GOT3 (cell line): ENCODE results near the gene GNG13.
"Not testable (repeated sequence)": the region's sequence is repeated elsewhere in the genome, so short reads cannot be mapped to it uniquely, and the experiment has no call there.

Experiments used
- DNase-seq: peaks from one replicate; lab custom pipeline; 2025; ENCODE audit warnings: mixed read lengths; lab: John Stamatoyannopoulos, UW

The GNG13 gene

DNA sequence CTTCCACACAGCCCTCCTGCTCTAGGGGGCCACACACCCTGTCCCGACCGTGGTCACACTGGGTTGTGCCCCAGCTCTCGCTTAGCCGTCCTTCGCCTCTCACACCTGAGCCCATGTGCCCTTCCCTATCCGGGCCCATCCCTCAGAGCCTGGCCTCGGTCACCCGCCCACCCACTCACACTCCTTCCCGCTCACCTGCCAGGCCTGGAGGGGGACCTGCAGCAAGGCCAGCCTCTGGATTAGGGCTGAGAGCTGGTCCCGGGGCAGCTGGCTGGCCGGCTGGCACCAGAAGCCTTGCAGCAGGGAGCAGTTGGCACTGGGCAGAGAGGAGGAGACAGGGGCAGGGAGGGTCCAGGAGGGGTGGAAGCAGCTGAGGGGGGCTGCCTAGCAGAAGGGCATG, 22.1 kb downstream of the GNG13 start:
- DNase-seq, result no peak

GRCh38 chr16:777826-778225, 22.7 kb downstream of the GNG13 start:
- DNase-seq, result no peak

DNA sequence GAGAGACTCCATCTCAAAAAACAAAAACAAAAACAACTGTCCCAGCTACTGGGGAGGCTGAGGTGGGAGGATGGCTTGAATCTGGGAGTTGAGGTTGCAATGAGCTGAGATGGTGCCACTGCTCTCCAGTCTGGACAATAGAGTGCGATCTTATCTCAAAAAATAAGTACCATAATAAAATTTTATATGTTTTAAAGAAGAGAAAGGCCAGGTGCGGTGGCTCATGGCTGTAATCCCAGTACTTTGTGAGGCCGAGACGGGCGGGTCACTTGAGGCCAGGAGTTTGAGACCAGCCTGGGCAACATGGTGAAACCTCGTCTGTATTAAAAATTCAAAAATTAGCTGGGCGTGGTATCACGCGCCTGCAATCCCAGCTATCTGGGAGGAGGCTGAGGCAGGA, 23.7 kb downstream of the GNG13 start:
- no peak for DNase-seq

DNA sequence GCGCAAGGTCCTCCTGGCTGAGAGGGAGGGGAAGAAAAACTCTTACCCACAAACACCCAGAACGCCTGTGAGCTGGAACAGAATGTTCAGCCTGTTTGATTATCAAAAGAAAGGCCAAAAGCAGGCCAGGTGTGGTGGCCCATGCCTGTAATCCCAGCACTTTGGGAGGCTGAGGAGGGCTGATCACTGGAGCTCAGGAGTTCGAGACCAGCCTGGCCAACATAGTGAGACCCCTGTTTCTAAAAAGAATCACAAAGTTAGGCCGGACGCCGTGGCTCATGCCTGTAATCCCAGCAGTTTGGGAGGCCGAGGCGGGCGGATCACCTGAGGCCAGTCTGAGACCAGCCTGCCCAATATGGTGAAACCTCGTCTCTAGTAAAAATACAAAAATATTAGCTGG, 24.2 kb downstream of the GNG13 start:
- not testable (repeated sequence) for DNase-seq

DNA sequence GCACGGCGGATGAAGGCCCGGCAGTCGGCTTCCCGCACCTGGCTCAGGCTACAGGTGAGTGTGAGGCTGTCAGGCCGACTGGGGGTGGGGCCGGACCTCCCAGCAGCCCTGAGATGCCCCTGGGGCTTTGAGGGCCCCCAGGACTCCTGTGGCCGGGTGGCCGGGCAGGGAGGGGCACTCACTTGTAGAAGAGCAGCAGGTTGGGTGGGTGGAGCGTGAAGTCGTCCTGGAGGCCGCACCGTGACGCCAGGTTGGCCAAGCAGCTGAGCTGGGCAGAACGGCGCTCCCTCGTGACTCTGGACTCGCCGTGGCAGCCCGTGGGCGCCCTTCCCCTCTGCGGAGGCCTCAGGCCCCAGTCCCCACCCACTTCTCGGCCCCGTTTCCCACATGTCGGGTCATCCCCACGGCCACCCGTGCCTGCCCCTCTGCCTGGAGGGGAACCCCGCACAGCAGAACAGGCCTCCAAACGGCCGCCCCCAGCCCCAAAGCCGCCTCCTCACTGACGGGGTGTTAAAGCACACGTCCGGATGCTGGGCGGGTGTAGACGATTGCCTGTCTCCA, 25.2 kb downstream of the GNG13 start:
- DNase-seq, result no peak

GRCh38 chr16:774086-775001, 26.2 kb downstream of the GNG13 start:
- no peak for DNase-seq

DNA sequence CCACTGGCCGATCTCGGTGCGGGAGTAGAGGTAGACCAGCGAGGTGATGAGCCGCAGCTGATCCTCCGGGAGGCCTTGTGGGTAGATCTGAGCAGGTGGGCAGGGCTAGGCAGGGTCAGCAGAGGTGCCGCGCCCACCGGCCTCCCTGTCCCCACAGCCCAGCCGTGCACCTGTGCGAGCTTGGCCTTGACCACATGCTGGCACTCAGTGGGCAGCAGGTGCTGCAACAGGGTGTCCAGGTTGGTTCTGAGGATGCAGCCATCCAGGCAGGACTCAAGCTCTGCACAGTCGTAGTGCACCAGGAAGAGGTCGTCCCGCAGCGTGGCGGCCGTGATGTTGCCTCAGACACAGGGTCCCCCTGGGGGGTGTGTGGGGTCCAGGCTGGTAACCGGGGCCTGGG, 27.6 kb downstream of the GNG13 start:
- no peak for DNase-seq

DNA sequence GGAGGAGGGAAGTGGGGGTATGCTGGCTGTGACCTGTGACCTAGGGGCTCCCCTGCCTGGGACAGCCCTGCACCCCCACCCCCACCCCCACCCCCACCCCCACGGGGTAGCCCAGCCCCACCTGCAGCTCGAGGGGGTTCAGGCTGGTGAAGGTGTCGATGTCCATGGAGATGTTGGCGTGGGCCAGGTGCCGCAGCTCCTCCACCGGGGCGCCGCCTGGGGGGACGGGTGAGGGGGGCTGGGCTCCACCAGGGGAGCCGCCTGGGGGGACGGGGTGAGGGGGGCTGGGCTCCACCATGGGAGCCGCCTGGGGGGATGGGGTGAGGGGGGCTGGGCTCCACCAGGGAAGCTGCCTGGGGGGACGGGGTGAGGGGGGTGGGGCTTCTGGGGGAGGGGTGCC, 30.1 kb downstream of the GNG13 start:
- DNase-seq, result no peak

DNA sequence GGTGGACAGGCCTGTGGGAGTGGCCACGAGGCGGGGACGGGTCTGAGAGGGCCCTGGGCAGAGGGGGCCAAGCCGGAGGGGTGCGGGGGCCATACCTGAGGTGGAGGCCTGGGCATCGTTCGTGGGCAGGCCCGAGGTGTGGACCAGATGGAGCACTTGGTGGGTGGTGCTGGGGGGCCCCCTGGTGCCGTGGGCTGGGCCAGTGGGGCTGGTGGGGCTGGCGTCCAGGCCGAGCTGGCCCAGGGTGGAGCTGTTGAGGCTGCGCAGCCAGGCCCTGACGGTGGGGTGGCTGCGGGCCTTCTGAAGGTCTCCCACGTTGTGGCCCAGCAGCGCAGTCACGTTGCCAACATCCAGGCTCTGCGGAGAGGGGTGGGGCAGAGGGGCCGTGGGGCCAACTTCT, 30.6 kb downstream of the GNG13 start:
- DNase-seq, result no peak

DNA sequence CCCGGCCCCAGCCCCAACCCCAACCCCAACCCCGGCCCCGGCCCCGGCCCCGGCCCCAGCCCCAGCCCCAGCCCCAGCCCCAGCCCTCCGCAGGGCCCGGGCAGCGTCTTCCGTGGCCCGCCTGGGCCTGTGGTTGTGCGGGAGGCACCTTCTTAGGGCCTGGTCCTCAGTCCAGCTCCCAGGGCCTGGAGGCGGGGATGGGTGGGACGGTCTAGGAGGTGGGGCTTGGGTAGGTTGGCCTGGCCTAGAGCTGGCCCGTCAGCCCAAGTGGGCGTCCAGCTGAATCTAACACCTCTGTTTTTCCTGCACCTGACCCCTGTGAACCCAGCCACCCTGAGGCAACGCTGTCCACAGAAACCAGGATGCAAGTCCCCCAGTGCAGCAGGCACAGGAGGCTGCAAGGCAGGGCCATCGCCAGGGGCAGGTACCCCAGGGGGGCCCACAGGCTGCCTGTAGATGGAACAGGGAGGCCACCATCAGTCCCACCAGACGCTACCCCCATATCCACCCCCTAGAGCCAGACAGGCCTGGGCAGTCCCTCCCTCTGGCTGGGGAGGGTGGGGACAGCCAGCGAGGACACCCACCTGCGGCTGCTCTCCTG, 31.2 kb downstream of the GNG13 start:
- DNase-seq, result no peak

DNA sequence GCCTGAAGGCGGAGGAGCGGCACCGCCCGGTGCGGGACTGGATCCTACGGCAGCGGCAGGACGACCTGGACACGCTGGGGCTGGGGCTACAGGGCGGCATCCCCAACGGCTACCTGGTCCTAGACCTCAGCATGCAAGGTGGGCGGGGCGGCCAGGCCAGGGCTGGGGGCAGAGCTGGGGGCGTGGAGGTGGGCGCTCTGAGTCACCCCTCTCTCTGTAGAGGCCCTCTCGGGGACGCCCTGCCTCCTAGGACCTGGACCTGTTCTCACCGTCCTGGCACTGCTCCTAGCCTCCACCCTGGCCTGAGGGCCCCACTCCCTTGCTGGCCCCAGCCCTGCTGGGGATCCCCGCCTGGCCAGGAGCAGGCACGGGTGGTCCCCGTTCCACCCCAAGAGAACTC, 32.1 kb downstream of the GNG13 start:
- DNase-seq, result no peak

DNA sequence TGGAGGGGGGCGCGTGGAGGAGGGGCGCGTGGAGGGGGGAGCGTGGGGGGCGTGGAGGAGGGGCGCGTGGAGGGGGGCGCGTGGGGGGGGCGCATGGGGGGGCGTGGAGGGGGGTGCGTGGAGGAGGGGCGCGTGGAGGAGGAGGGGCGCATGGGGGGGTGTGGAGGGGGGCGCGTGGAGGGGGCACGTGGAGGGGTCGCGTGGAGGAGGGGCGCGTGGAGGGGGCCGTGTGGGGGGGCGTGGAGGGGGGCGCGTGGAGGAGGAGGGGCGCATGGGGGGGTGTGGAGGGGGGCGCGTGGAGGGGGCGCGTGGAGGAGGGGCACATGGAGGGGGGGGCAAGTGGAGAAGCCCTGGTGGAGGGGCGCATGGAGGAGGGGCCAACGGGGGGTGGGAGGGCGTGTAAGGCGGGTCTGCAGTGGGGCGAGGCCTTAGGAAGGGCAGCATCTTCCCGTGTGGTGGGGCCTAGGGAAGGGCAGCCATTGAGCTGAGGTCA, 32.7 kb downstream of the GNG13 start:
- DNase-seq, result no peak

DNA sequence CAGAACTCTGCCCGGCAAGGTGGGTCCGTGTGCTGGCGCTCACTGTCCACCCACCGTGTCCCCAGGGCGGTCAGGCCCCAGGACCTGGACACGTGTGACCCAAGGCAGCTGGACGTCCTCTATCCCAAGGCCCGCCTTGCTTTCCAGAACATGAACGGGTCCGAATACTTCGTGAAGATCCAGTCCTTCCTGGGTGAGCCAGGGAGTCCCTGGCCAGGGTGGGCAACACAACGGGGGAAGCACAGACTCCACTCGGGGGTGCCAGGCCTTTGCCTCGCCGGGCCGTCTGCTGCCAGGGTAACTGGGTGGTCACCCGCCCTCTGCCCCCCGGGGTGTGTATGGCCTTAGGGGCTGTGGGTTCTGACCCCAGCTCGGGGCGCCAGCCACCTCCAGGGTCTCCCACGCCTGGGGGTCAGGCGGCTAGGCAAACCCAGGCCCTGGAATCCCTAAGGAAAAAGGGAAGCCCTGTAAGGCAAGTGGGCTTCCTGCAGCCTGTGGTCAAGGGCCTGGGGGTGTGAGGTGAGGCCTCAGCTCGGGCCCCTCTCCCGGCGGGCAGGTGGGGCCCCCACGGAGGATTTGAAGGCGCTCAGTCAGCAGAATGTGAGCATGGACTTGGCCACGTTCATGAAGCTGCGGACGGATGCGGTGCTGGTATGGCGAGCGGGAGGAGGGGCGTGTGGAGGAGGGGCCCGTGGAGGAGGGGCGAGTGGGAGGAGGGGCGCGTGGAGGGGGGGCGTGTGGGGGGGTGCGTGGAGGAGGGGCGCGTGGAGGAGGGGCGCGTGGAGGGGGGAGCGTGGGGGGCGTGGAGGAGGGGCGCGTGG, 33.5 kb downstream of the GNG13 start:
- DNase-seq, result no peak

DNA sequence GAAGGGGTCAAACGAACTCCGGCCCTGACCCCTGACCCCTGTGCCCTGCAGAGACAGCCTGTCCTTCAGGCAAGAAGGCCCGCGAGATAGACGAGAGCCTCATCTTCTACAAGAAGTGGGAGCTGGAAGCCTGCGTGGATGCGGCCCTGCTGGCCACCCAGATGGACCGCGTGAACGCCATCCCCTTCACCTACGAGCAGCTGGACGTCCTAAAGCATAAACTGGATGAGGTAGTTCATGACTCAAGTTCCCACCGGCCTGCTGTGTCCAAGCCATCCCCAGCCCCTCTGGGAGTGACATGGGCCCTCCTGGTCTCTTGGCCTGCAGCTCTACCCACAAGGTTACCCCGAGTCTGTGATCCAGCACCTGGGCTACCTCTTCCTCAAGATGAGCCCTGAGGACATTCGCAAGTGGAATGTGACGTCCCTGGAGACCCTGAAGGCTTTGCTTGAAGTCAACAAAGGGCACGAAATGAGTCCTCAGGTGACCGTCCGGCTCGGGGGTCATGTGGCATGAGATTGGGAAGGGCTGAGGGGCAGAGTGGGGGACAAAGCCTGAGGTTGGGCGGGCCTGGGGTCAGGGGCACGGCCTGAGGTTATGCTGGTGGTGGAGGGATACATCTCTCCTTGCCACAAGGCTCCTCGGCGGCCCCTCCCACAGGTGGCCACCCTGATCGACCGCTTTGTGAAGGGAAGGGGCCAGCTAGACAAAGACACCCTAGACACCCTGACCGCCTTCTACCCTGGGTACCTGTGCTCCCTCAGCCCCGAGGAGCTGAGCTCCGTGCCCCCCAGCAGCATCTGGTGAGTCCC, 34.3 kb downstream of the GNG13 start:
- no peak for DNase-seq

DNA sequence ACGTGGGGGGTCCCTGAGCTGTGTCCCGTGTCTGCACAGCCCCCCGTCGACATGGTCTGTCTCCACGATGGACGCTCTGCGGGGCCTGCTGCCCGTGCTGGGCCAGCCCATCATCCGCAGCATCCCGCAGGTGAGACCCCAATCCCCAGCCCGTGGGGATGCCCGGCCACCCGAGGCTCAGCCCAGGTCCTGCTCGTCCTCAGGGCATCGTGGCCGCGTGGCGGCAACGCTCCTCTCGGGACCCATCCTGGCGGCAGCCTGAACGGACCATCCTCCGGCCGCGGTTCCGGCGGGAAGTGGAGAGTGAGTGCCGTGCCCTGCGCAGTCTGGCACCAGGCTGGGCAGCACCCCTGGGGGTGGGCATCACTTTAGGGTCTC, 35.1 kb downstream of the GNG13 start:
- DNase-seq, result no peak

DNA sequence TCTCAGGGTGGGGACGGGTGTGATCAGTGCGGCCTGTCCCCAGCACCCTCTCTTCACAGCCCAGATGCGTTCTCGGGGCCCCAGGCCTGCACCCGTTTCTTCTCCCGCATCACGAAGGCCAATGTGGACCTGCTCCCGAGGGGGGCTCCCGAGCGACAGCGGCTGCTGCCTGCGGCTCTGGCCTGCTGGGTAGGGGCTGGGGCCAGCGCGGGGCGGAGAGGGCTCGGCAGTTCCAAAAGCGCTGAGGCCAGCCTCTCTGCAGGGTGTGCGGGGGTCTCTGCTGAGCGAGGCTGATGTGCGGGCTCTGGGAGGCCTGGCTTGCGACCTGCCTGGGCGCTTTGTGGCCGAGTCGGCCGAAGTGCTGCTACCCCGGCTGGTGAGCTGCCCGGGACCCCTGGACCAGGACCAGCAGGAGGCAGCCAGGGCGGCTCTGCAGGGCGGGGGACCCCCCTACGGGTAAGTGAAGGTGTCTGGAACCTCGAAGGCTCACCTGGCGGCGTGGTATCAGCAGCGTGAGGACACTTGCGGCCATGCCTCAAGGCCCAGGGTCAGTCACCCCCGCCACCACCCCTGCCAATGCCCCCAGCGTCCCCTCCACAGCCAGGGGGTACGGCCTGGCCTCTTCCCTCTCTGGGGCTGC, 35.6 kb downstream of the GNG13 start:
- no peak for DNase-seq

DNA sequence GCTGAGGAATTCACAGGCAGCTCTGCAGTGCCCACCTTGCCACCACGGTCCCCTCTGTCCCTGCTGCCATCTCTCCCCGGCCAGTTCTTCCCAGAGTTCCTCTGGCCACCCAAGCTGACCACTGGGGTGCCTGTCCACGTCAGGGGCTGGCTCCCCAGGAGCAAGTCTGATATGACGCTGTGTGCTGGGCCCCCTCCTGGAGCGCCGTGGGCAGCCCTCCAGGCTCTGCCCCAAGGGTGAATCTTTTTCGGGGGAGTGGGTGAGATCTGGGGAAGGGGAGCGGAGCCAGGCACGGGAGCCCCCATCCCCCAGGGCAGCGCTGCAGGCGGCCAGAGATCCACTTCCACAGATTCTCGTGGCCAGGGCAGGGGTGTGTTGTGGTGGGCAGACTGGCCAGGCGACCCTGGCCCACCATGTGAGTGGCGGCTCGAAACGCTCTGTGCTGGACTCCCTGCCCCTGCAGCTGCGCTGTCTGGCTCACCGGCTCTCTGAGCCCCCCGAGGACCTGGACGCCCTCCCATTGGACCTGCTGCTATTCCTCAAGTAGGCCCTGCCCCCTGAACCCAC, 36.3 kb downstream of the GNG13 start:
- DNase-seq, result no peak

- DNase-seq, result no peak
Observed at GRCh38 chr16:763369-764183, 37.0 kb downstream of the GNG13 start.

- no peak for DNase-seq
Observed at GRCh38 chr16:762595-763268, 37.8 kb downstream of the GNG13 start.
